Suprapubic skin (tissue), 4 donors: ENCODE results near the gene DYRK2. TPM values are rescaled to one million over a fixed set of nuclear protein-coding genes. Genes with fewer than 3 reads are reported as not detected.

ENCODE experiments used
- DNase-seq, 2 donors: peaks; one replicate each; pipeline ENCODE4 v3.0.0-alpha.2; 2019; ENCODE audit warnings: low spot score in 2 of 2
- H3K27ac ChIP-seq: fragments of 200-600 bp; sonication (generic); one replicate; pipeline ENCODE4 v1.5.1; 2019
- H3K27me3 ChIP-seq: fragments of 200-600 bp; sonication (generic); one replicate; pipeline ENCODE4 v1.5.1; 2019
- H3K36me3 ChIP-seq: fragments of 200-600 bp; sonication (generic); one replicate; pipeline ENCODE4 v1.5.1; 2019
- H3K4me1 ChIP-seq: fragments of 200-600 bp; sonication (generic); one replicate; pipeline ENCODE4 v1.5.1; 2019
- H3K4me3 ChIP-seq: fragments of 200-600 bp; sonication (generic); one replicate; pipeline ENCODE4 v1.5.1; 2019; ENCODE audit warnings: mild to moderate bottlenecking
- H3K9me3 ChIP-seq: fragments of 200-600 bp; sonication (generic); one replicate; pipeline ENCODE4 v1.5.1; 2019
- EP300 ChIP-seq: sonication (generic); formaldehyde crosslinking; IDR thresholded peaks from one replicate; pipeline ENCODE4 v1.6.1; 2017; ENCODE audit warnings: antibody characterized with exemption
- POLR2A ChIP-seq, 2 donors: fragments of 450-650 bp; IDR thresholded peaks; one replicate each; pipeline ENCODE4 v1.6.1; 2017; ENCODE audit warnings: antibody characterized with exemption in 2 of 2, mild to moderate bottlenecking in 2 of 2, moderate library complexity in 2 of 2
- POLR2AphosphoS5 ChIP-seq, 3 donors: sonication (generic); formaldehyde crosslinking; IDR thresholded peaks; one replicate each; pipeline ENCODE4 v1.6.1; 2017; ENCODE audit warnings: antibody characterized with exemption in 3 of 3
- WGBS: methylation state at CpG from one replicate; pipeline ENCODE4 v1.1.5; 2018; 5-methylcytosine and 5-hydroxymethylcytosine counted together
- total RNA-seq, 4 donors: library from RNA; depleted of rRNA; stranded (reverse); fragments of >200 nt; gene quantifications; one replicate each; pipeline ENCODE4 v1.1.0, GENCODE V29; 2016
- TF ChIP-seq, protein P1 (sequence below), 2 donors: fragments of 200-600 bp in 1 of 2; fragments of 450-650 bp in 1 of 2; sonication (generic) in 1 of 2; IDR thresholded peaks; one replicate each; pipeline ENCODE4 v1.5.1; 2016 to 2019; ENCODE audit warnings: antibody characterized with exemption in 2 of 2, mild to moderate bottlenecking in 1 of 2, moderate library complexity in 1 of 2

DYRK2 gene
- total RNA-seq, 4 donors from 2014 or later, result 10.4 to 22.3 (median 18.7) TPM

DNA sequence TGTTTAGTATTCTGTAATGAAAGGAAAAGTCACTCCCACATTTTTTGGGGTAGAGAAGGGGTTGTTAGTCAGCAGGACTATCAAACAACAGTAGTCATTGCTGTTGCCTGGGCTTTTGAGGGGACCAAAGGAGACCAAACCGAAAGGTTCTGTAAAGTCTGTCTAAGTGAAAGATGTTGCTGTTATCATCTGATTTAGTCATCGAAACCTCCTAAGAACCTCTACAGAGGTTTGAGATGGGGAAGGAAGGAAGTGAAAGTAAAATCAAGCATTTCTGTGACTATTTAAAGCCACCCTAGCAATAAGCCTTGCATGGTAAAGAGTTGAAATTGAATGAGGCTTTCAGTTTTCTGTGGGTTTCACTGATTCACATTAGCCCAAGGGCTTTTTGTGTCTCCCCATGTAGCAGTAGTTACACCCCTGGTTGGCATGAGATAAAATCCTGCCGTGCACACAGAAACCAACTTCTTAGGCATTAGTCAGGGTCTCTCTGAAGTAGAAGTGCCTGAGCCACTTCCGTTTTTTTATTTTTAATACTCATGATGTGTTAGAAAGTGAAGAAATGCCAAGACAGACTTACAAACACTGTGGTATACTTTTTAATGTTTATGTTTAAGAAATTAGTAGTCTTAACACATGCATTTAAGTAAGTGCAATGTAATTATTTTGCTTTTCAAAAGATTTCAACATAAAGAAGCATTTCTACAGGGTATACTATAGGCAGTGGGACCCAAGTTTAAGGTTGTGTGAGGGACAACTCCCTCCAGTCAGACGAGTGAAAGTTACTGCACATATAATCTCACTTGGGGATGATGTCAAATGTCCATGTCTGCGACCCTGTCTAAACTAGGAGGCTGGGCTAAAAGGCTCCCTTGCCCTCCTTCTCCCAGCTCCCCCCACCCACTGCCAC, 50.4 kb downstream of the DYRK2 start:
- no peak for TF ChIP-seq POLR2AphosphoS5 (IDR thresholded peaks at IDR 0.05)
- no peak for TF ChIP-seq POLR2A (IDR thresholded peaks at IDR 0.05)
- TF ChIP-seq EP300, result no peak
- TF ChIP-seq, protein P1, sequence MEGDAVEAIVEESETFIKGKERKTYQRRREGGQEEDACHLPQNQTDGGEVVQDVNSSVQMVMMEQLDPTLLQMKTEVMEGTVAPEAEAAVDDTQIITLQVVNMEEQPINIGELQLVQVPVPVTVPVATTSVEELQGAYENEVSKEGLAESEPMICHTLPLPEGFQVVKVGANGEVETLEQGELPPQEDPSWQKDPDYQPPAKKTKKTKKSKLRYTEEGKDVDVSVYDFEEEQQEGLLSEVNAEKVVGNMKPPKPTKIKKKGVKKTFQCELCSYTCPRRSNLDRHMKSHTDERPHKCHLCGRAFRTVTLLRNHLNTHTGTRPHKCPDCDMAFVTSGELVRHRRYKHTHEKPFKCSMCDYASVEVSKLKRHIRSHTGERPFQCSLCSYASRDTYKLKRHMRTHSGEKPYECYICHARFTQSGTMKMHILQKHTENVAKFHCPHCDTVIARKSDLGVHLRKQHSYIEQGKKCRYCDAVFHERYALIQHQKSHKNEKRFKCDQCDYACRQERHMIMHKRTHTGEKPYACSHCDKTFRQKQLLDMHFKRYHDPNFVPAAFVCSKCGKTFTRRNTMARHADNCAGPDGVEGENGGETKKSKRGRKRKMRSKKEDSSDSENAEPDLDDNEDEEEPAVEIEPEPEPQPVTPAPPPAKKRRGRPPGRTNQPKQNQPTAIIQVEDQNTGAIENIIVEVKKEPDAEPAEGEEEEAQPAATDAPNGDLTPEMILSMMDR (IDR thresholded peaks at IDR 0.05), result no peak
- Histone ChIP-seq H3K9me3 (no peaks in the 10 kb centered on the region), H3K27ac (no peak overlapping the region), H3K36me3 (no peaks in the 10 kb centered on the region), H3K4me3 (peak overlapping the region; percentile 14), H3K27me3 (no peaks in the 10 kb centered on the region), H3K4me1 (no peaks in the 10 kb centered on the region)
- DNase-seq, result no peak
- WGBS, result 50% methylated on average over 6 of the region's 6 CpGs

DNA sequence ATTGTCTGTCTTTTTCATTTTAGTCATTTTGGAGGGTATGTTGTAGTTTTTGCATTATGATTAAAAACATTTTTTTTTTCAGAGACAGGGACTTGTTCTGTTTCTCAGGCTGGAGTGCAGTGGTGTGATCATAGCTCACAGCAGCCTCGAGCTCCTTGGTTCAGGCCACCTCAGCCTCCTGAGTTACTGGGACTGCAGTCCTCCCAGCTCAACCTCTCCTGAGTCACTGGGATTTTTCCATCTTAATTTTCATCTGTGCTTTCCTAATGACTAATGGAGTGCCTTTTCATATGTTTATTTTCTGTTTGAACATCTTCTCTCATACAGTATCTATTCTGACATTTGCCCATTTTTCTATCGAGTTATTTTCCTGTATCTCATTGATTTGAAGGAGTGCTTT, 52.6 kb downstream of the DYRK2 start:
- H3K4me1 ChIP-seq, result peaks cover 5% of the 10 kb centered on the region
- H3K27ac ChIP-seq, result no peak overlapping the region
- H3K27me3 ChIP-seq, result no peaks in the 10 kb centered on the region
- TF ChIP-seq POLR2AphosphoS5 (IDR thresholded peaks at IDR 0.05), result no peak
- TF ChIP-seq, protein P1 (IDR thresholded peaks at IDR 0.05), result no peak
- no peak for TF ChIP-seq EP300
- TF ChIP-seq POLR2A (IDR thresholded peaks at IDR 0.05), result no peak
- 92% methylated on average over 2 of the region's 2 CpGs for WGBS
- H3K9me3 ChIP-seq, result no peaks in the 10 kb centered on the region
- no peaks in the 10 kb centered on the region for H3K36me3 ChIP-seq
- no peak for DNase-seq
- no peak overlapping the region for H3K4me3 ChIP-seq

DNA sequence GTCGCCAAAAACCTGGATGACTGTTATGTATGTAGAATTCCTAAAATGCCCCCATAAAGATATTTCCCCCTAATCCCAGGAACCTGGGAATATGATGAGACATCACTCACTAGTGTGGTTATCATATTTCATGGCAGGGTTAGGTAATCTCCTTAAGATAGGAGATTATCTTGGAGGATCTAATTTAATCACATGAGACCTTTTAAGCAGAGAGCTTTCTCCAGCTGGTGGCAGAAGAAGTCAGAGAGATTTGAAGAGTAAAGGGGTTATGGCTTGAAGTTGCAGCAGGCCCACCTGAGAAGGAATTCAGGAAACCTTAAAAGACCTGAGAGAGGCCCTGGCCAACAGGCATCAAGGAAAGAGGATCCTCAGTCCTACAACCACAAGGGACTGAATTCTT, 53.6 kb downstream of the DYRK2 start:
- no peaks in the 10 kb centered on the region for H3K27me3 ChIP-seq
- no peak overlapping the region for H3K27ac ChIP-seq
- H3K4me1 ChIP-seq, result peaks cover 5% of the 10 kb centered on the region
- 100% methylated on average over 1 of the region's 1 CpG for whole genome bisulfite sequencing
- H3K36me3 ChIP-seq, result no peaks in the 10 kb centered on the region
- no peak overlapping the region for H3K4me3 ChIP-seq
- TF ChIP-seq EP300, result no peak
- TF ChIP-seq POLR2AphosphoS5 (IDR thresholded peaks at IDR 0.05), result no peak
- no peak for TF ChIP-seq POLR2A (IDR thresholded peaks at IDR 0.05)
- TF ChIP-seq, protein P1 (IDR thresholded peaks at IDR 0.05), result no peak
- no peaks in the 10 kb centered on the region for H3K9me3 ChIP-seq
- DNase-seq, result no peak

DNA sequence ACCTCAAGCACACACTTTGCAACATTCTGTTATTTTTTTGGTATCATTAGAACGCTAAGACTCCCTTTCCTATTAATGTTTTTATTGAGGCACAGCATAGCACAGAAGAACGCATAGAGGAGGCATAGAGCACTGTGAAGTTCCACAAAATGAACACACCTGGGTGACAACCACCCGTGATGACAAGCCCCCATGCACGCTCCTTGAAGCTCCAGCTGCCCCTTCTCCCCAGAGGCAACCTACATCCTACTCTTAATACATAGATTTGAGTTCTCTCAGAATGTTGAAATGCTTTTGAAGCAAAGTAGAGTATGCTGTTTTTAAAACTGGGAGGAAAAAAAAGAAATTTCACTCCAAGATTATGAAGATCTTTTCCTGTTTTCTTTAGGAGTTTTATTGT, 55.5 kb downstream of the DYRK2 start:
- DNase-seq, result no peak
- Histone ChIP-seq H3K36me3 (no peaks in the 10 kb centered on the region), H3K9me3 (no peaks in the 10 kb centered on the region), H3K27ac (no peak overlapping the region), H3K4me1 (peaks cover 5% of the 10 kb centered on the region), H3K27me3 (no peaks in the 10 kb centered on the region), H3K4me3 (no peak overlapping the region)
- WGBS, result 89% methylated on average over 4 of the region's 4 CpGs
- no peak for TF ChIP-seq EP300

DNA sequence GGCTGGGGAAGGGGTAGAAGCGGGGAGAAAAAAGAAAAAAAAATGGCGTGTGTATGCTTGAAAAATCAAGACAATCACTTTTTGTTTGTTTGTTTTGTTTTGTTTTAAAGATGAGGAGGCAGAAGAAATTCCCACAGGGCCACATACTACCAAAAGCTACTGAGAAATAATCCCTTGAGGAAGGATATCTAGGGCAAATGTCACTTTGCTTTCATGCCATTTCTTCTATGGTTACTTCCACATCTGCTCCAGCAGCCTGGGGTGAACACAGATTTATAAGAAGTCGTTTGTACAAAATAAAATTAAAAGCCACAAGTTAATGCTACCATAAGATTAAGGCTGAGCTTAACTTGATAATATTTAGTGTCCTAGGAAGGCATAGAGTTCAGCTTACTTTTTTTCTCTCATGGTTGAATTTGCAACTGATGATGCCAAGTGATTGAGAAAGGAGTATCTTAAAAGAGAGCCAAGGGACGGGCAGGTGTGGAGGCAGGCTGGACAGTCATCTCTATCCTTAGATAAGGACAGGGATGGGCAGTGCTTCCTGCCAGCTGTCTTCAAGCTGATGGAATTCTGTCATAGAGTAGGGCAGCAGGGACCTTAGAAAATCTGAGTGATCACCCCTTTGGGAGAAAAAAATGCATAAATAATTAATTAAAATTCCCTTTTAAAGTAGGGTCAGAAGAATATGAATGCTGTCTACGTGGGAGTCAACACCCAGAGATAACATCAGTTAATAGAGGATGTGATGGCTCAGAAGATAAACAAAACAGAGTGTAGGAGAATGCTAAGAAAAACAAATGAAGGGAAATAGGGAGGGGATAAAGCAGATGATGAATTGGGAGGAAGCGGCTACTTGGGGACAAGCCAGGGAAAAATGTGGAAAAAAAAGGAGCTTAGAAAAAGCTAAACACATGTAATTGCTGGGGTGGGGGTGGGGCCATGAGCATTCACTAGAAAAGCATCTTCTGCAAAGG, 57.1 kb downstream of the DYRK2 start:
- DNase-seq, result no peak
- Histone ChIP-seq H3K36me3 (no peaks in the 10 kb centered on the region), H3K27ac (no peak overlapping the region)

More for the DNA sequence above, 57.1 kb downstream of the DYRK2 start:
- Histone ChIP-seq H3K4me1 (peaks cover 5% of the 10 kb centered on the region), H3K9me3 (no peaks in the 10 kb centered on the region), H3K27me3 (no peaks in the 10 kb centered on the region), H3K4me3 (no peak overlapping the region)
- 57% methylated on average over 6 of the region's 6 CpGs for WGBS
- TF ChIP-seq EP300, result no peak
- TF ChIP-seq POLR2AphosphoS5 (IDR thresholded peaks at IDR 0.05), result no peak
- no peak for TF ChIP-seq POLR2A (IDR thresholded peaks at IDR 0.05)
- TF ChIP-seq, protein P1 (IDR thresholded peaks at IDR 0.05), result no peak
